ENCODE measurements around the gene RNASEH2C.

DNA sequence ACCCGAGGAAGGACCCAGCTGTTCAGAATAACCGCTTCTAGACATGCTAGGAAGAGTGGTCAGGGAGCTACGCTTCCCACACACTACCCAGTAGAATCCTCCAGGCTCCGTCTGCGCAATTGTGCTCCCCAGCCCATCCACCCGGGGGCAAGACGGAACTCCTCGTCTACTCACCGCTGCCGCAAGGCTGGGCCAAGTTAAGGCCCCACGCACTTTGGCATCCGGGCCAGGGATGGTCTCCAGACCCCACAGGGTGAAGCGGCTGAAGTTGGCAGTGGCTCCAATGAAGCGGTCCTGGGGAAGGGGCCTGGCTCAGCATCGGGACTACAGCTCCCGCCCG lies 757 bp downstream of the RNASEH2C start:
- TF ChIP-seq POLR2AphosphoS5 (IDR thresholded peaks at IDR 0.05; ENCODE audit: borderline replicate concordance, low read depth, low read length) (no peak), EZH2 (IDR thresholded peaks at IDR 0.05) (no peak), FOXP2 (optimal IDR thresholded peaks at IDR 0.05; ENCODE audit: control extremely low read depth, extremely low read length, insufficient read depth) (no peak)
